Activated effector memory CD4-positive, alpha-beta T cell treated with Interleukin-2 at 50 U/mL for 16 hours (primary cell): ENCODE results near the gene DIRAS2.

Experiments used
- DNase-seq: peaks from one replicate; pipeline ENCODE4 v3.0.0-alpha.2; 2020

Gene DIRAS2

DNA sequence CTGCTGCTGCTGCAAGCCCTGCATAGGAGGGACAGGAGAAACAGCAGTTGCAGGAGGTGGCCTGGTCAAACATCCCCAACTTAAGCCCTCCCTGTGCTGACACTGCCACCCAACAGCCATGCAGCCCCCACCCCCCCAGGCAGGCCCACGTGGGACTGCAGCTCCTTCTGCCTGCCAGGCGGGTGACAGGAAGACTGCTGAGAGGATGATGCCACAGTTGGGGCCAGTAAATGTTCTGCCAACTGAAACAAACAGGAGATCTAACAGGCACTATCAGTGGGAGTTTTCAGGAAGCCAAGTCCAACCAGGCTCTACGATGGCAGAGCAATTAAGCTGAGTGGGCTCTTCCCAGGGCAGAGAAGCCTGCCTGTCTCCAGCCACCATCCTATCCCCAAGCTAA, 31.1 kb downstream of the DIRAS2 start:
- DNase-seq, result no peak

DNA sequence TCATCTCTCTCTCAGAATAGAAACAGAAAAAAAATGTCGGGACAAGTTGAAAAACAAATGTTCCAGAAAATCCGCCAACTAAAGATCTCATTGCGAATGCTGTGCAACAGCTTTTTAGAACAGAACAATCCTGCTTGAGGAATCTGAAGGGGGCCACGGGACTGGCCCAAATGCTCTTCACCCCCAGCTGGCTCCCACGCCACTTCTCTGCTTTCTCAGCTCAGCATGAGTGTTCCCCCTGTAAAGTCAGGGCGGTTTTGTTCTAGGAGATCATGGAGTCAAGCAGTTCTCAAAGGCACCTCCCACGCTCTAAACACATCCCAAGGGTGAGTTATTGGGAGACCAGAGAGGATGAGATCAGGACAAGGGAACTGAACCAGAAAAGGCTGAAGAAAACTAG, 31.5 kb downstream of the DIRAS2 start:
- no peak for DNase-seq

DNA sequence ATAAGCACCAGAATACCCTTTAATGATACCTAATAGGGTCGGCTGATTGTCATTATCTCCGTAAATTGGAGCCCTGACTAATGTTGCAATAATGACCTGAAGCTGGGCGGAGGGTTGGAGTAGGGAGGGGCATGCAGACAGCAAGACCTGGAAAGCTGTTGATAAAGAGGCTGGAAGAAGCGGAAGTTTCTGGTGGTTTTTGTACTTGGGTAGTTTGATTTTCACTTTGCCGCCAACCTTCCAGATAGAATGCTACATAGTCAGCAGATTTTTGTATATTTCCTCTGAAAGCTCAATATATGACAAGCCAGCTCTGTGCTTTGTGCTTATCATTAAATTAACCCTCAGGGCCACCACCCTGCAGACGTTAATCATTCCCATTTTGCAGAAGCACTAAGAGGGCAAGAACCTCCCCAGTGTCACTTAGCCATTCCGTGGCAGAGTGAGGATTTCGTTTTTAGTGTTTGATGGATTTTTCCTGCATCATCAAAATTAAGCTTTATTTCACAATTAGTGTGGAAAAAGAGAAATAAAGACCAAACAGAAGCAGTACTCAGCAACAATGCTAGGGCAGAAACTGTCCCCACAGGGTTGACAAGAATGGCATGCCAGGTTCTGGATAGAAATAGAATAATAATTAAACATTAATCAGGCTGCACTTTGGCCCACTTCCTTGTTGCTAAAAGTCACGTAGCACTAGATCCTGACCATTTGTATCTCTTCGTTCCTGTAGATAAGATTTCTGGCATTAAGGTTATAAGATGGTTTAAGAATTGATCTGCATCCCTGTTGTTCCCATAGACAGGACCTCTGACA, 34.7 kb downstream of the DIRAS2 start:
- DNase-seq, result no peak

DNA sequence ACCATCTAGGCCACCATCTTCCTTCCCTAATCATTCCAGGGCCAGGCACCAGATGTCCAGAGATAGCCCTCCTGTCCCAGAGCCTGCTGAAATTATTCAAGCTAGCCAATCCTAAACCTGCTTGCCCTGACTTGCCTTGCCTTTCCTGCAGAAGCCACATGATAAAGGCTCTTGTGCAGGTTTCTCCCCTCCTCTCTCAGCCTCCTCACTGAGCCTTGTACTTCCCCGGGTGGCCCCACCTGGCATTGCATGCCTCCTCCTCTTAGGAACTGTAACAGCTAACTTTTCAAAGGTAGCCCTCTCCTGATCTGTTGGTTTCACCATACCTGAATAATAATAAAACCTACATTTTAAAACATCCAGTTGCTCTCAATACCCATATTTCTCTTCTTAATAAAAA, 42.6 kb downstream of the DIRAS2 start:
- no peak for DNase-seq

DNA sequence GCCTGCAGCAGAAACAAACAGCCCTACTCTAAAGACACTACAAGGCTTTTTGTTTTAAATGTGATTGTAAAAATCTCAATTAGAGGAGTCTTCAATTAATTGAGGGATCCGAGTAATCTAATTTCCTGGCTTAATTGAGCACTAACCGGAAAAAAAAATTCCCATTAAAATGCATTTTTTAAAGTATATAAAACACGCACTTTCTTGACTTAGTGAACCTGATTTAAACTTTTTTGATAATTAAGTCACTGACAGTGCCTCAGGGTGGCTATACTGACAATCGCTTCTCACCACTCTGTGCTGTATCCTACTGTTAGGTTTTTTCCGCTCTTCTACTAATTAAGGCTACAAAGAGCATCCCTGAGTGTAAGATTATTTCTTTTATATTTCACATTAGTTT, 44.4 kb downstream of the DIRAS2 start:
- no peak for DNase-seq

DNA sequence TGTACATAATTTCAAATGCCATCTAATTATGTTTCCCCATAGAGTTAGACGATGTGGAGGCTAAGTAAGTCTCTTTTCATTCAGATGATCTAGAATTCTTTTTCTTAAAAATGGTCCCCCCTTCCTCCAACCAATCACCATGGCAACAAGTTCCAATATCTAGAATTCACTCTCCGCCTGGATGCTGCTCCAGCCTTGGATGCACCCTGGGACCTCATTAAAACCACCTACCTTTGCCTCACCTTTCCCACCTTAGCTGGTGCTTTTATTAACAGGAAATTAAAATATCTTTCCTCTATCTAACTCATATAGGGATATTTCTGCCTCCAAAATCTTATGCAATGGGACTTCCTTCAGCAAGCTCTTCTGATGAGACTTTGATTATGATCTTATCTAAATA, 49.0 kb downstream of the DIRAS2 start:
- DNase-seq, result no peak

DNA sequence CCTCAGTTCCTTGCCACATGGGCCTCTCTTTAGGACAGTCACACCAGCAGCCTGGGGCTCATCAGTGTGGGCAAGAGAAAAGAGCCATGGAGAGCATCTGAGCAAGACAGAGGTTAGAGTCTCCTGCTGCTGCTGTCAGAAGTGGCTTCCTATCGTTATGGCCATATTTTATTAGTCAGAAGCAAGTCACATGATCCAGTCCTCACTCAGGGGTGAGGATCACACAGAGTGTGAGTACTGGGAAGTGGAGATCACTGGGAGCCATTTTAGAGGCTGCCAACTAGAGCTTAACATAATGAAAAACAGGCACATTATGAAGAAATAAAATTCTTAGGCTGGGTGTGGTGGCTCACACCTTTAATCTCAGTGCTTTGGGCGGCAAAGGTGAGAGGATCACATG, 62.0 kb downstream of the DIRAS2 start:
- DNase-seq, result no peak

DNA sequence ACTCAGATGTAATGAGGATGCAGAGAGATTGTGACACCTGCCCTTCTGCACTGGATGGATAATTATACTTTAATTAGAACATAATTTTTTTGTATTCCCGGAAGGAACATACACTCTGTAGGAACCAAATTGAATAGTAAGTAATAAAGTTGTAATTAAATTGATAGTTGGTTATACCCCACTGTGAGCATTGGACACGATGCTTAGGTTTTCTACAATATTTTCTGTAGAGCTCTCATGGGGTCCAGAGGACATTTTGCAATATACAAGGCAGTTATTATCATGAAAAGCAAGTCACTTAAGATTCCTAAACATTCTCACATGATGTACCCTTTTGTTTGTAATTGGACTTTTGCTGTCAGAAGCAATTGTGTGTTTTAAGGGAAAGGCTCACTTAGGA, 63.4 kb downstream of the DIRAS2 start:
- no peak for DNase-seq

DNA sequence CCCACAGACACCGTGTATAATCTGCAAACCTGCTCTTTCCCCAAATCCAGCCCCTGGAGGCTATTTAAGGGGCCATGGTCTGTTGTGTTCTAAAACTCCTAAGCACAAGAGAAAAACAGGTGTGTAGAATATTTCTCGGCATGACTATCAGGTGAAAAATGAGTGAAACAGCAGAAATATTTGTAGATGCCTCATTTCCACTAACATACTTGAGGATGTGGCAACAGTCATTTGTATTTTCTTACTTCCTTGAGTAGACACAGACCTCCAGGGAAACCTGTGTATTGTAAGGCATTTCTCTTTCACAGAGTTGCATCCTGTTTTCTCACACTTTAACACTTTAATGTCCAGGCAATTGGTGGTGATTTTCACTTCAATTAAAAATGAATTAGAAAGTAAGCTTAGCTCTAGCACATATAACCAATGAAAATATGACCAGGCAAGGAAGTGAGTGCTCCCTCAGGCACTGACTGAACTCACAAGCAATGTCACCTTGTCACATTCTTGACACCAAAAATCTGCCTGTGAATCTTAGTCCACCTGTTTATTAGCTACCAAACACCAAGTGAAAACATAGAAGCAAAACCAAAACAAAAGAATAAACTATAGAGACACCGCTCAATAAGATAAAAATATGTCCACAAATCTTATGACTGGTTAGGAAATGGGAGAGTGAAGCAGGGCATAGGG, 64.4 kb downstream of the DIRAS2 start:
- no peak for DNase-seq

DNA sequence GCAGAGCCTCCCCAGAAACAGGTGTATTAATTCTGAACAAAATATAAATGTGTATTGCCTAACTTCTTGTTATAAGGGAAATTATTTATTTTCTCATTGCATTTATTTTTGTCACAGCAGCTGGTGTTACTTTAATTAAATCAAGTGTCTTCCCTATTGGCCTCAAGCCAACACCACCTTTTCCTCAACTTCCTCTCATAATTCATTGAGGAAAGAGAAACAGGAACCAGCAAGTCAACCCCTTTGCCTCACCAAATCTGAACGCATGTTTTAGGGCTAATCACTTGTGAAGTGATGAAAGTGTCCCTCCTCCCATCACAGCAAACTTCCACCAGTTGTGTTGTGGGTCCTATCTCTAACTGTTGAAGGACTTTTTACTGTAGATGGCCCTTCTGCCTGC, 73.1 kb downstream of the DIRAS2 start:
- no peak for DNase-seq

DNA sequence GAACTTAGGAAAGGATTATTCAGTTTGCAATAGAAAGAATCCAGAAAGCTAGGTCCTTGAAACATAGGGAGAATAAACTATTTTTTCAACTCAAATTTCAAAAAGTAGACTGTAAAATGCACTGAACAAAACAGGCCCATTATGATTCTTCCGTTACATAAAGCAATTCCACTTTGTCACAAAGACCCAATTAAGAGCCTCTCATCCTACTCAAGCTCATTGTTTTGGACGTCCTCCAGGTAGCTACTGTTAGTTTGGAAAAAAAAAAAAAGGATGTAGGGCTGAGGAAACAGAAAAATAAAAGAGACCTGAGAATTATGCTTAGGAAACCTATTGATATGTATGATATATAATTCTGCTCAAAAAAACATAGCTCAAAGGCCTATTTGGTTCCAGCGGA, 74.0 kb downstream of the DIRAS2 start:
- no peak for DNase-seq

DNA sequence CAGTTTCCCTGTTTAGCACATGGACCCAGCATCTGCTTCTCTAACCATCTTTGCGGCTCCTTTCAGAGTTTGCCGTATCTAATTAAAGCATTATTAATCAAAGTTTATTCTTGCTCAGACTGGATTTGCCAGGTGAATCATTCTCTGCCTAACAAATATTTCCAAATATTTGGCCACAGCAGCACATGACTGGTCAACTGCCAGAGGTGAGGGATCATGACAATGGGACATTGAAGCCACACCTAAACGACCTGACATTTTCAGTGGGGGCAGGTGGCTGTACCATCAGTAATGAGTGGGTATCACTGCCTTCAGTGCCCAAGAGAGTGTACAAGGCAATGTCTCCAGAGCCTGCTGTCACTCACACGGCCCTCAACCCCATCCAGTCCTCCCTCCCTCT, 80.4 kb downstream of the DIRAS2 start:
- DNase-seq, result no peak
